ENCODE results near the gene DNAJB11.

GRCh38 chr3:186592682-186593081 lies 22.2 kb downstream of the DNAJB11 start:
- TF ChIP-seq, protein P1, sequence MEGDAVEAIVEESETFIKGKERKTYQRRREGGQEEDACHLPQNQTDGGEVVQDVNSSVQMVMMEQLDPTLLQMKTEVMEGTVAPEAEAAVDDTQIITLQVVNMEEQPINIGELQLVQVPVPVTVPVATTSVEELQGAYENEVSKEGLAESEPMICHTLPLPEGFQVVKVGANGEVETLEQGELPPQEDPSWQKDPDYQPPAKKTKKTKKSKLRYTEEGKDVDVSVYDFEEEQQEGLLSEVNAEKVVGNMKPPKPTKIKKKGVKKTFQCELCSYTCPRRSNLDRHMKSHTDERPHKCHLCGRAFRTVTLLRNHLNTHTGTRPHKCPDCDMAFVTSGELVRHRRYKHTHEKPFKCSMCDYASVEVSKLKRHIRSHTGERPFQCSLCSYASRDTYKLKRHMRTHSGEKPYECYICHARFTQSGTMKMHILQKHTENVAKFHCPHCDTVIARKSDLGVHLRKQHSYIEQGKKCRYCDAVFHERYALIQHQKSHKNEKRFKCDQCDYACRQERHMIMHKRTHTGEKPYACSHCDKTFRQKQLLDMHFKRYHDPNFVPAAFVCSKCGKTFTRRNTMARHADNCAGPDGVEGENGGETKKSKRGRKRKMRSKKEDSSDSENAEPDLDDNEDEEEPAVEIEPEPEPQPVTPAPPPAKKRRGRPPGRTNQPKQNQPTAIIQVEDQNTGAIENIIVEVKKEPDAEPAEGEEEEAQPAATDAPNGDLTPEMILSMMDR (conservative IDR thresholded peaks at IDR 0.05), result no peak
- TF ChIP-seq ZFX (IDR thresholded peaks at IDR 0.05), result no peak

Measured in C4-2B (cell line).